Measurements from ENCODE around the gene INKA1.

DNA sequence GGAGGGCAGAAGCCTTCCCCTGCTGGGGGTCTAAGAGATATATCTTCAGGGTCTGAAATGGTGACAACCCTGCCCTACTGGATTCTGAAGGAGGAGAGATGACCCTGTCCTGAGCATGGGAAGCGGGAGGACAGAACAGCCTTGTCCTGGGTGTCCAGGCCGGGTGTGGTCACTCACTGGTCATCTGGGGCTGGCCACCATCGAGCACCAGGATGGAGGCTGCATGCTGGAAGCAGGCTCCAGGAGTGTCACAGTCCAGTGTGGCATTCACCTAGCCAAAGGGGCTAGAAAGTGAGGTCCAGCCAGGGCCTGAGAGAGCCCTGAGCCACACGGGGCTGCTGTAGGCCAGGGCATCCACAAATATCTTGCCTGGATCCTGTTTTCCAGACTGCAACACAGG lies 8.6 kb upstream of the INKA1 start:
- TF ChIP-seq, protein P1, sequence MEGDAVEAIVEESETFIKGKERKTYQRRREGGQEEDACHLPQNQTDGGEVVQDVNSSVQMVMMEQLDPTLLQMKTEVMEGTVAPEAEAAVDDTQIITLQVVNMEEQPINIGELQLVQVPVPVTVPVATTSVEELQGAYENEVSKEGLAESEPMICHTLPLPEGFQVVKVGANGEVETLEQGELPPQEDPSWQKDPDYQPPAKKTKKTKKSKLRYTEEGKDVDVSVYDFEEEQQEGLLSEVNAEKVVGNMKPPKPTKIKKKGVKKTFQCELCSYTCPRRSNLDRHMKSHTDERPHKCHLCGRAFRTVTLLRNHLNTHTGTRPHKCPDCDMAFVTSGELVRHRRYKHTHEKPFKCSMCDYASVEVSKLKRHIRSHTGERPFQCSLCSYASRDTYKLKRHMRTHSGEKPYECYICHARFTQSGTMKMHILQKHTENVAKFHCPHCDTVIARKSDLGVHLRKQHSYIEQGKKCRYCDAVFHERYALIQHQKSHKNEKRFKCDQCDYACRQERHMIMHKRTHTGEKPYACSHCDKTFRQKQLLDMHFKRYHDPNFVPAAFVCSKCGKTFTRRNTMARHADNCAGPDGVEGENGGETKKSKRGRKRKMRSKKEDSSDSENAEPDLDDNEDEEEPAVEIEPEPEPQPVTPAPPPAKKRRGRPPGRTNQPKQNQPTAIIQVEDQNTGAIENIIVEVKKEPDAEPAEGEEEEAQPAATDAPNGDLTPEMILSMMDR (IDR thresholded peaks at IDR 0.05) = no peak
- TF ChIP-seq POLR2AphosphoS5 (IDR thresholded peaks at IDR 0.05) = no peak
